Activated CD8-positive, alpha-beta memory T cell treated with anti-CD3 and anti-CD28 coated beads for 24 hours (primary cell): ENCODE results near the gene LHFPL3.

Experiments
- DNase-seq: peaks from one replicate; pipeline ENCODE4 v3.0.0-alpha.2; 2020

The LHFPL3 gene

DNA sequence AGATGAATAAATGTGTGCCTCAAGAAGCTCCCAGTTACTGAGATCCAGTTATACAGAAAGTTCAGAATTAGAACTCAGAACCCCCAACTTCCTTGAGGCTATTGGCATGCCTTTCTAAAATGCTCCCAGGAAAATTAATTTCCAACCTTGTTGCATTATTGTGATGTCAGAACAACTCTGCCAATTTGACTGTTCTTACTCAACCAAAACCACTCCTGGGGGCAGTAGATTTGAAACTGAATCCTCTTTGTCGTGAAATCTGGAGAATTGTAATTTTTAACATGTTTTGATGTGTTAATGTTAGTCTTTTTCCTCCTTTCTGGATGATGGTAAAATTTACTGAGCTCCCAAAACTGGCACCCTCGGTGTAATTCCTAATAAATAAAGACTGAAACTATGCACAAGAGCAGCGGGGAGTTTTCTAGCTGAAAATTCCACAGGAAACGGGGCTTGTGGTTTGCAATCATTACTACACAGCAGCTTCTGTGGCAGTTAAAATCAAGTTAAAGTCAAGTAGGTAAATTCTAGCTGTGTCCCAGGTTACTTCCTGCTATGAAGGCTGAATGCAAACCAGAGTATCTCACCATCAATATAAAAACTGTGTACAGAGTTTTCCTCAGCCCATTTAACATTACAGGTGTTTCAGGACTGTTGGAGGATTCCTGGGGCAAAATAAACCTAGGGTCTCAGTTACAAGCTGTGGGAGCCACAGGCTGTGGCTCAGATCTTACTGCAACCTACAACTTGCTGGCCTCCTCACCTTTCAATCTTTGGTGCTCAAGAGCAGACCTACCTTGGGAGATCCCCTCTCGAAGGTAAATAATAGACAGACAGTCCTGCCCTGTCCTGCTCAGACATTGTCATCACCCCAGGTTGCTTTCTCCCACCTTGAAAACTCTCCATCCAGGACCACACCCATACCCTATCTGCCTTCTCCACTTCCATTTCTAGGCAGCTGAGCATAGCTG, 529.3 kb downstream of the LHFPL3 start:
- DNase-seq = no peak

- DNase-seq = no peak
These were observed 531.5 kb downstream of the LHFPL3 start for GRCh38 chr7:104859754-104860426.

DNA sequence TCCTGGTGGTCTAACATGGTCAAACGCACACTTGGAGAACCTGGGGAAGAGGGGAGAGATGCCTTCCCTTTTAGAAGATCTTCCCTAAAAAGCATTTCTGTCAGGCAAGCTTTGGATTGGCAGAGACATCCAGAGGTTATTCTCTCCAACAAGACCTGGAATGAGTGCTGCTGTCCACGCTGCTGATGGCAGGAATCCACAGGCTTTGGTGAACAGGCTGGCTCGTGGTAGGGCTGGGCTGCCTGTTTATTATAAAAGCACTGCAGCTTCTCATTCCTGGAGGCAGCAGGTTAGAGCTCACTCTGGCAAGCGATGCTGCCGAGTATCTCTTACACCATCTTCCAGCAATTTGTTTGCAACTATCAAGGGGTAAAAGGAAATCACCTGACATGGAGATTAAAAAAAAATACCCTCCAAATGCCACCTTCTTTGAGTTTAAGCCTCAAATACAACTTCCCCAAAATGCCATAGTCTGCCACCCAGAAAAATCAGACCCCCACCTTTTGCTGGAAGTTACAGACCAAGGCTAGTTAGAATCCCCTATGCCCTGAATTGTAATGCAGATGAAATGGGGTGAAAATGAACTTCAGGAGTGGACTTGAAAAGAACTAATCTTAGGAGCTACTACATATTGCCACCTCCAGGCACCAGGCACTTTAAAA, 533.5 kb downstream of the LHFPL3 start:
- no peak for DNase-seq

GRCh38 chr7:104862719-104863118, 534.3 kb downstream of the LHFPL3 start:
- no peak for DNase-seq

GRCh38 chr7:104873401-104873800, 545.0 kb downstream of the LHFPL3 start:
- DNase-seq = no peak

- no peak for DNase-seq
These were observed 550.2 kb downstream of the LHFPL3 start for GRCh38 chr7:104878577-104878976.

- DNase-seq = no peak
These were observed 554.9 kb downstream of the LHFPL3 start for GRCh38 chr7:104883248-104883717.

GRCh38 chr7:104883718-104884452, 555.5 kb downstream of the LHFPL3 start:
- peak; percentile 91 for DNase-seq

DNA sequence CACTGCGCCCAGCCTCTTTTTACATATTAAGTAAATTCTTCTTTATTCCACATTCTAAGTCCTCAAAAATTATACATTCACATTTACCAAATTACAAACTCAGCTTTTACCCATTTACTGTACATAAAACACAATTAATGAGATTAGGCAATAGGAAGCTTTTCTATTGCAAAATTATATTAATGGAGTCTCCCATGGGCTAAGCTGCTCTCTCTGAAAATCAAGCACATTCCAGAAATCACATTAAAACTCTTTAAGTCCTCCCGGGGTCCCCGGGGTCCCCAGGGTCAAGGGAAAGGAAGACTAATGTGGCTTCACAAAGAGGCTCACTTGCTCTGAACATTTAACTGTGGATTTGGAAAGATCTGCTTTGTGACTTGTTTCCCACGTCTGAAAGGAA, 558.2 kb downstream of the LHFPL3 start:
- DNase-seq = no peak

- no peak for DNase-seq
These were observed 561.8 kb downstream of the LHFPL3 start for GRCh38 chr7:104890216-104890615.

- DNase-seq = no peak
These were observed 563.5 kb downstream of the LHFPL3 start for GRCh38 chr7:104891949-104892348.

DNA sequence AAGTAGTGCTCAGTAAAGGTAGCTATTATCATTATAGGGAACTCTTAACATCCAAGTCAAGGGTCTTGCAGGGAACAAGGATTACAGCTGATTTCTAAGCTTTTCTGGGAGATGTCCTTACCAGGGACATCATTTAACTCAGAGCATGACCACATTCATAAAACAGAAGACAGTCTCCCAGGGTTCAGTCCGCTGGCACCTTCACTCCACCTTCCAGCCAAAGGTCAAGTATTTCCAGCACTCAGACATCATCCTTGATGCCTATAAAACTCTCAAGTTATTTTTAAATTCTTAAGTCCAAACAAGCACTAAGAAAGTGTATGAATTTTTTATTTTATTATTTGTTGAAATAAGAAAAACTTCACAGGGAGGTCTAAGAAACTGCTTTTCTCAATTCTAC, 565.9 kb downstream of the LHFPL3 start:
- DNase-seq = no peak

GRCh38 chr7:104894726-104895521, 566.5 kb downstream of the LHFPL3 start:
- DNase-seq = no peak

DNA sequence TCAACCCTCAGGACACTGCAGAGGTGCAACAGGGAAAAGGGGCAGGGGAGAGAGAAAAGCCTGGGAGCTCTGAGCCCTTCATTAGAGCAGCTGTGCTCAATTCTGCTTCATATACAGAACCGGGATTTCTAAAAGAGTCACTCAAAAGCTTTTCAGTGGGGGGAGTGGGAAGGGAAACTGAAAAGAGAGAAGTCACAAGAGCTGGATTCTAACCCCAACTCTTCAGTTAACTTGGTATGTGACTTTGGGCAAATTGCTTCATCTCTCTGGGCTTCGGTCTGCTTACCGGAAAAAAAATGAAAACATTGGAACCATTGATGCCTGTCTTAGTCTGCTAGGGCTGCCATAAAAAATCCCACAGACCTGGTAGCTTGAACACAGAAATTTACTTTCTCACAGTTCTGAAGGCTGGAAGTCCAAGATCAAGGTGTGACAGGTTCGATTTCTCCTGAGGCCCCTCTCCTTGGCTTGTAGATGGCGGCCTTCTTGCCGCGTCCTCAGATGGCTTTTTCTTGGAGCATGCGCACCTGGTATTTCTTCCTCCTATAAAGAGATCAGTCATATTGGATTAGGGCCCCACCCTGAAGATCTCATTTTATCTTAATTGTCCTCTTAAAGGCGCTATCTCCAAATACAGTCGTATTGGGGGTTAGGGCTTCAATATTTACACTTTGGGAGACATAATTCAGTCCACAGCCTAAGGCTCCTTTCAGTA, 567.3 kb downstream of the LHFPL3 start:
- DNase-seq = no peak

- DNase-seq = no peak
These were observed 570.0 kb downstream of the LHFPL3 start for GRCh38 chr7:104898434-104898833.

GRCh38 chr7:104900525-104901239, 572.3 kb downstream of the LHFPL3 start:
- DNase-seq = no peak

DNA sequence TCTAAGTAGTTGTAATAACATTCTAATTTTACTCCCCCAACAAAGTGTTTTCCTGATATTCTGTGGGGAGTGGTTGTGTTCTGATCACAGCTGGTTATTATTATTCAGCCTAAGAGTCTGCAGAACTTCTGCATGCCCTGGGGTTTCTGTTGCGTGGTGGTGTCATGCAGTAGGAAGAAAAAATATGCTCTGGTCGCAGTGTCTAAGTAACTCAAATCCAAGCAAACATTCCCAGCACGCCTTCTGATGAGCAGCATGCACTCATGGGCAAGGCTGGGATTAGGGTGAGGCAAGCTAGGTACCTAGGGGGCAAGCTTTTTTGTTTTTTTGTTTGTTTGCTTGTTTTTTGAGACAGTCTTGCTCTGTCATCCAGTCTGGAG, 572.8 kb downstream of the LHFPL3 start:
- no peak for DNase-seq

- DNase-seq = no peak
These were observed 573.8 kb downstream of the LHFPL3 start for GRCh38 chr7:104902183-104902582.

DNA sequence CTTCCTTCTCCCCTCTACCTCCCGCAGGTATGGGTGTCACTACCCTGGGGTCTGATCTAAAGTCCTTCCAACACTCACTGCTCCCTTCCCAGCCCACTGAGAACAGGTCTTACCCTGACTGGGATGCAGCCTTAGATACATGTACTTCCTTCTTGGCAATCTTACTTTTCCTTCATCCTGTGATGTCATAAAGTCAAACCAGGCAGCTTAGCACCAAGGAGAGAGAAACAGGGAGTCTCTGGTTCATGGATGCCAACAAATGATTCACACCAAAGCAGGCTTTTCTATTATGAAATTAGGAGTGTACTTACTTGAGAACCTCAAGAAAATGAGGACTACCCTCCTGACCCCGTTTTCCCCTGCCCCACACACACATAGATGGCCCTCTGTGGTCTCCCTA, 574.6 kb downstream of the LHFPL3 start:
- no peak for DNase-seq

- no peak for DNase-seq
These were observed 575.4 kb downstream of the LHFPL3 start for GRCh38 chr7:104903846-104904245.

DNA sequence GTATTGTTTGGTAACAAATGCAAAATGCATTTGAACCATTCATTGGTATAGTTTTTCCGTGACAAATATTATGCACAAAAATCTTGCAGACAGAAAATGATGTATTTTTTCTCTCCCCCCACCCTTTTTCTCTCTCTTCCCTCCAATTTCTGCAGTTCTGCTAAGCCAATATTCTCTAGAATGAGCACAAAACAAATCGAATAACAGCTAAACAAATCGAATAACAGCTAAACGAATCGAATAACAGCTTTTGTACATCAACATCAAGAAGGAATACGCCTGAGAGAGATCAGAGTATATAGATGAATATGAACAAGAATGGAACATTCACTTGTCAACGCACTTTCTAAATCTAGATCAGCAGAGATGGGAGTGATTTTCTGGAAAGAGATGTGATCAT, 577.6 kb downstream of the LHFPL3 start:
- DNase-seq = no peak
